ENCODE data around the gene SLC24A2. TPM values are rescaled to one million over a fixed set of nuclear protein-coding genes. Genes with fewer than 3 reads are reported as not detected.

SLC24A2 gene
- total RNA-seq, 1 donor from 2014 or later = 0.25 TPM

DNA sequence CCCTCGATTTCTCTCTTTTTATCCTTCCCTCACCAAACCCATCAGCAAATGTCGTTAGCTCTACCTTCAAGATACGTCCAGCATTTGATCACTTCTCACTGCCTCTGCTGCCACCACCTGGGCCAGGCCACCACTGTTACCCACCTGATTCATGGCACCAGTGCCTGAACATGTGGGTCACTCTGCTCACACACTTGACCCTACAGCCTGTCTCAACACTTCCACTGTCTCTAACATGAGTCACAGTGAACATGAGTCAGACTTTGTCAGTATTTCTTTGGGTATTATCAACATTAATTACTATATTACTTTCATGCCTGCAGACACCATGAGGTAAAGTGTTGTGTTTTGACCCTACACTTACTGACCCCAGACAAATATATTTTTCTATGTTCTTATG is 19.6 kb downstream of the SLC24A2 start:
- no peak for DNase-seq (ENCODE audit: extremely low spot score in 2 of 2)
- no peaks in the 10 kb centered on the region for H3K9me3 ChIP-seq
- no peaks in the 10 kb centered on the region for H3K4me1 ChIP-seq
- no peak for TF ChIP-seq POLR2A (IDR thresholded peaks at IDR 0.05)
- intact Hi-C loops (cut with DNase I) = no loop called here
- no peak overlapping the region for H3K4me3 ChIP-seq
- H3K36me3 ChIP-seq = no peaks in the 10 kb centered on the region
- H3K27ac ChIP-seq = no peak overlapping the region
- H3K27me3 ChIP-seq = no peaks in the 10 kb centered on the region

GRCh38 chr9:19768798-19769197 is 20.0 kb downstream of the SLC24A2 start:
- Histone ChIP-seq H3K4me3 (no peak overlapping the region), H3K27ac (no peak overlapping the region), H3K27me3 (no peaks in the 10 kb centered on the region), H3K4me1 (no peaks in the 10 kb centered on the region), H3K9me3 (no peaks in the 10 kb centered on the region), H3K36me3 (no peaks in the 10 kb centered on the region)
- intact Hi-C loops (cut with DNase I) = no loop called here
- no peak for DNase-seq (ENCODE audit: extremely low spot score in 2 of 2)
- no peak for TF ChIP-seq POLR2A (IDR thresholded peaks at IDR 0.05)
- no peak for TF ChIP-seq POLR2AphosphoS5 (IDR thresholded peaks at IDR 0.05; ENCODE audit: insufficient read depth in 1 of 2, low read depth in 1 of 2)
- no peak for TF ChIP-seq CTCF (IDR thresholded peaks at IDR 0.05)

GRCh38 chr9:19759066-19759465 is 29.8 kb downstream of the SLC24A2 start:
- Histone ChIP-seq H3K36me3 (no peaks in the 10 kb centered on the region), H3K9me3 (no peaks in the 10 kb centered on the region), H3K4me3 (no peak overlapping the region), H3K27ac (no peak overlapping the region), H3K4me1 (no peaks in the 10 kb centered on the region), H3K27me3 (no peaks in the 10 kb centered on the region)
- TF ChIP-seq POLR2AphosphoS5 (IDR thresholded peaks at IDR 0.05; ENCODE audit: insufficient read depth in 1 of 2, low read depth in 1 of 2) = no peak
- intact Hi-C loops (cut with DNase I) = no loop called here
- DNase-seq (ENCODE audit: extremely low spot score in 2 of 2) = no peak

GRCh38 chr9:19757745-19758144 is 31.1 kb downstream of the SLC24A2 start:
- H3K4me3 ChIP-seq = no peak overlapping the region
- intact Hi-C loops (cut with DNase I) = no loop called here
- no peaks in the 10 kb centered on the region for H3K4me1 ChIP-seq
- H3K27me3 ChIP-seq = no peaks in the 10 kb centered on the region
- no peaks in the 10 kb centered on the region for H3K9me3 ChIP-seq
- H3K36me3 ChIP-seq = no peaks in the 10 kb centered on the region
- TF ChIP-seq POLR2A (IDR thresholded peaks at IDR 0.05) = no peak
- no peak for TF ChIP-seq CTCF (IDR thresholded peaks at IDR 0.05)
- no peak for TF ChIP-seq POLR2AphosphoS5 (IDR thresholded peaks at IDR 0.05; ENCODE audit: insufficient read depth in 1 of 2, low read depth in 1 of 2)
- H3K27ac ChIP-seq = no peak overlapping the region
- DNase-seq (ENCODE audit: extremely low spot score in 2 of 2) = no peak

- no peaks in the 10 kb centered on the region for H3K9me3 ChIP-seq
- H3K36me3 ChIP-seq = no peaks in the 10 kb centered on the region
- no peak overlapping the region for H3K4me3 ChIP-seq
- H3K27me3 ChIP-seq = no peaks in the 10 kb centered on the region
- TF ChIP-seq POLR2AphosphoS5 (IDR thresholded peaks at IDR 0.05; ENCODE audit: insufficient read depth in 1 of 2, low read depth in 1 of 2) = no peak
- TF ChIP-seq POLR2A (IDR thresholded peaks at IDR 0.05) = no peak
- no peak for TF ChIP-seq CTCF (IDR thresholded peaks at IDR 0.05)
- no peaks in the 10 kb centered on the region for H3K4me1 ChIP-seq
- DNase-seq (ENCODE audit: extremely low spot score in 2 of 2) = no peak
- intact Hi-C loops (cut with DNase I) = no loop called here
- H3K27ac ChIP-seq = no peak overlapping the region
These were observed 33.9 kb downstream of the SLC24A2 start for GRCh38 chr9:19754921-19755320.

- H3K4me1 ChIP-seq = no peaks in the 10 kb centered on the region
- no peak for DNase-seq (ENCODE audit: extremely low spot score in 2 of 2)
- no peak for TF ChIP-seq CTCF (IDR thresholded peaks at IDR 0.05)
- TF ChIP-seq POLR2AphosphoS5 (IDR thresholded peaks at IDR 0.05; ENCODE audit: insufficient read depth in 1 of 2, low read depth in 1 of 2) = no peak
- H3K4me3 ChIP-seq = no peak overlapping the region
- intact Hi-C loops (cut with DNase I) = no loop called here
- no peaks in the 10 kb centered on the region for H3K36me3 ChIP-seq
- H3K27ac ChIP-seq = no peak overlapping the region
- no peaks in the 10 kb centered on the region for H3K27me3 ChIP-seq
- no peaks in the 10 kb centered on the region for H3K9me3 ChIP-seq
These were observed 40.3 kb downstream of the SLC24A2 start for GRCh38 chr9:19748278-19749126.
